ENCODE data around the gene PLEKHH1.

The PLEKHH1 gene

GRCh38 chr14:67512463-67513310 is 20.4 kb upstream of the PLEKHH1 start:
- no peak for DNase-seq

- no peak for DNase-seq
These were observed 19.4 kb upstream of the PLEKHH1 start for GRCh38 chr14:67513631-67514108.

- DNase-seq, result no peak
These were observed 18.9 kb upstream of the PLEKHH1 start for GRCh38 chr14:67514203-67514607.

- peak; percentile 43 for DNase-seq
These were observed 18.3 kb upstream of the PLEKHH1 start for GRCh38 chr14:67514650-67515385.

- DNase-seq, result peak; percentile 62
These were observed 17.6 kb upstream of the PLEKHH1 start for GRCh38 chr14:67515386-67516079.

- no peak for DNase-seq
These were observed 16.4 kb upstream of the PLEKHH1 start for GRCh38 chr14:67516676-67517075.

- no peak for DNase-seq
These were observed 16.0 kb upstream of the PLEKHH1 start for GRCh38 chr14:67517083-67517482.

GRCh38 chr14:67519406-67519805 is 13.7 kb upstream of the PLEKHH1 start:
- no peak for DNase-seq

- DNase-seq, result no peak
These were observed 12.6 kb upstream of the PLEKHH1 start for GRCh38 chr14:67520482-67520881.

- no peak for DNase-seq
These were observed 10.8 kb upstream of the PLEKHH1 start for GRCh38 chr14:67522270-67522669.

GRCh38 chr14:67523764-67524633 is 9.1 kb upstream of the PLEKHH1 start:
- no peak for DNase-seq

- DNase-seq, result no peak
These were observed 8.5 kb upstream of the PLEKHH1 start for GRCh38 chr14:67524634-67524963.

- DNase-seq, result no peak
These were observed 7.7 kb upstream of the PLEKHH1 start for GRCh38 chr14:67525389-67525788.

GRCh38 chr14:67526181-67526580 is 6.9 kb upstream of the PLEKHH1 start:
- DNase-seq, result no peak

- peak; percentile 49 for DNase-seq
These were observed 6.2 kb upstream of the PLEKHH1 start for GRCh38 chr14:67526676-67527459.

- DNase-seq, result no peak
These were observed 5.3 kb upstream of the PLEKHH1 start for GRCh38 chr14:67527756-67528155.

- no peak for DNase-seq
These were observed 4.8 kb upstream of the PLEKHH1 start for GRCh38 chr14:67528276-67528675.

GRCh38 chr14:67529947-67530935 is 2.8 kb upstream of the PLEKHH1 start:
- DNase-seq, result no peak

- no peak for DNase-seq
These were observed 488 bp upstream of the PLEKHH1 start for GRCh38 chr14:67532606-67532997.

GRCh38 chr14:67533754-67534085 is 630 bp downstream of the PLEKHH1 start:
- DNase-seq, result no peak

GRCh38 chr14:67536087-67536486 is 3.0 kb downstream of the PLEKHH1 start:
- DNase-seq, result no peak

Data from stimulated activated CD8-positive, alpha-beta memory T cell treated with anti-CD3 and anti-CD28 coated beads, Interleukin-4, amount 100 ng/mL, for 48 hours (primary cell).